Nucleus accumbens (tissue), 56 donors: Measurements from ENCODE around the gene POFUT1.

ENCODE experiments used
- DNase-seq, 56 donors: peaks; one replicate each; lab custom pipeline; 2025; lab: John Stamatoyannopoulos, UW

Gene POFUT1

DNA sequence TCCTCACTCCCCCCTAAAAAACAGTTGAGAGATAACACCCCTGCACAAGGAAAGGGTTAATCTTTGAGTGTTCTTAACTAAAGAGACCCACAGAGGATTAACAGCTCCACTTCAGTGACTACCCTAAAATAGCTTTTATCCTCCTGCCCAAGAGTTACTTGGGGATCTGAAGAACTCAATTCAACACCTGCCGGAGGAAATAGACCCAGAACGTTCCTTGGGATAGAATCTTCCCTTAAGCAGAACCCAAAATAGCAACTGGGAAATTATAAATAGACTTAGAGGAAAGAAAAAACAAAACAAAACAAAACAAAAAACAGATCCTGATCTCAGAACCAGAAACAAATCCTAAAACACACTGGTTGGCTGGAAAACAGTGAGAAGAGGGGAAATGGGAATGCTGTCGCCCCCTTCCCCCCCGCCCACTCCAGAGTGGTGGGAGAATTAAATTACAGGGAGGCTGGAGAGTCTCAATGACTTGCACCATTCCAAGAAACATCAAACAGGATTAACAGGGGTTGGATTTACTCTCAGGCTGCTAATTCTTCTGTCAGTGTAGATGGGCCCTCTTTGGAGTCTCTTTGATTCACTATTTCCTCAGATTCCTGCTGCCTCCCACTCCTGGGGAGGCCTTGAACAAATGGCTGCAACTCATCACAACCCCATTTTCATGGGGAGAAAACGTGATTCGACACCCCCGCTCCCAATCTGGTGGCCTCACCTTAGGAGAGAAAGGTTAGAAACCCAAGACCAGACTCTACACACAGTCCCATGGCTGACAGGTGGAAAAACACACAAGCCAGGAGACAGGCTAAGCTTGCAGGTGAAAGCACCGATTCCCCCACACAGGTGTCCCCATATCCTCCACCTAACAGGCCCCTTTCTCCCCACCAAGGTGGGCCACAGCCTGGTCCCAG is 1.6 kb upstream of the POFUT1 start:
- peak in 1 of 56 donors; percentile 9 for DNase-seq

DNA sequence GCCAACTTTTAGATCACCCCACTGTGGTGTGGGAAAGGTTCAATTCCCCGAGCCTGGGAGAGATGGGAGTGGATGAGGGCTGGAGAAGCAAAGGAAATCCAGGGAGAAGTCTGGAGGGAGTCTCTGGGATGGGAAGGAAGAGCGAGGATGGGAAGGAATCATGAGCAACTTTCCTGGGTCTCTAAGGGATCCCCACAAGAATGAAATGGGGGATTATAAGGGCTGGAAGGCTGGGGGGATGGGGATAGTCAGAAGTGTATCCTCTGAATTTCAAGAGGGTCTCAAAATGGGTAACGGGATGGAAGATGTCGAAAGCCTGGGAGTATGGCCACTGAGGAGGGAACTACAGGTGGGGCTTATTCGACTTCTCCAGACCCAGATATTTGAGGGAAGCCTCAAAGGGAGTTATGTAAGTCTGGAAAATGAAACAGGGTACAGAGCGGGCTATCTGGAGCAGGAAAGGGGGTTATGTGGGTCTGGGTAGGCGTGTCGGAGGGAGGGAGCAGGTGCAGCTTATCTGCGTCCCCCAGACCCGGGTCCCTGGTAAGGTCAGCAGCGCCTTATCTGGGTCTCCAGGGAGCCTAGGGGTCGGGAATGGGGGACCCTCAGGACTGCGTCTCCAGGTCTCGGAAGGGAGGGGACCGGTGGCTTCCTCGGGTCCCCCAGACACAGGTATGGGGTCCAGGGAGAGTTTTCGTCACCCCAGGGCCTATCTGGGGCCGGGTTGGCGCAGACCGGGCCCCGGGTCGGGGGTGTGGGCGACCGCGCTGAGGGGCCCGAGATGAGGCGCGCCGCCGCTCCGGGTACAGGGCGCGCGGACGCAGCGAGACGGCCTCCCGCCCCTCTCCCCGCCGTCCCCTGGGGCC is 687 bp upstream of the POFUT1 start:
- DNase-seq = peak in 8 of 56 donors; percentile 12 to 48 (median 38)

DNA sequence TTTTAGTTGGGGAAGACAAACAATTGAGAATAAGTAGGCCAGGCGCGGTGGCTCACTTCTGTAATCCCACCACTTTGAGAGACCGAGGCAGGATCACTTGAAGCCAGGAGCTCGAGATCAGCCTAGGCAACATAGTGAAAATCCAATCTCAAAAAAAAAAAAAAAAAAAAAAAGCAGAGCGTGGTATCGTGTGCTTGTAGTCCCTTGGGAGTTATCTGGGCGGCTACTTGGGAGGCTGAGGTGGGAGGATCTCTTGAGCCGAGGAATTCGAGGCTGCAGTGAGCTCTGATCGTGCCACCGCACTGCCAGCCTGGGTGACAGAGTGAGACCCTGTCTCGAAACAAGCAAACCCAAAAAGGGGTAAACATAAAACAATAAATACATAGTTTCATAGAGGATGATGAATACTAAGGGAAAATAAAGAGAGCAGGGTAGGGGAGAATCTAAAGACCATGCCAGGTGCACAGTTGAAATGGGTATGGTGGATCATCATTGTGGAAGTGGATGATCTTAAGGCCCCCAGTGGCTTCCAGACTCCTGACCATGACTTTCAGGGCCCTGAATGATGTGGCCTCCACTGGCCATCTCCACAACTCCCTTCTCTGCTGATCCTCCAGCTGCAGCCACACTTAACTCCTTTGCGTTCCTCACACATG is 947 bp downstream of the POFUT1 start:
- no peak for DNase-seq

DNA sequence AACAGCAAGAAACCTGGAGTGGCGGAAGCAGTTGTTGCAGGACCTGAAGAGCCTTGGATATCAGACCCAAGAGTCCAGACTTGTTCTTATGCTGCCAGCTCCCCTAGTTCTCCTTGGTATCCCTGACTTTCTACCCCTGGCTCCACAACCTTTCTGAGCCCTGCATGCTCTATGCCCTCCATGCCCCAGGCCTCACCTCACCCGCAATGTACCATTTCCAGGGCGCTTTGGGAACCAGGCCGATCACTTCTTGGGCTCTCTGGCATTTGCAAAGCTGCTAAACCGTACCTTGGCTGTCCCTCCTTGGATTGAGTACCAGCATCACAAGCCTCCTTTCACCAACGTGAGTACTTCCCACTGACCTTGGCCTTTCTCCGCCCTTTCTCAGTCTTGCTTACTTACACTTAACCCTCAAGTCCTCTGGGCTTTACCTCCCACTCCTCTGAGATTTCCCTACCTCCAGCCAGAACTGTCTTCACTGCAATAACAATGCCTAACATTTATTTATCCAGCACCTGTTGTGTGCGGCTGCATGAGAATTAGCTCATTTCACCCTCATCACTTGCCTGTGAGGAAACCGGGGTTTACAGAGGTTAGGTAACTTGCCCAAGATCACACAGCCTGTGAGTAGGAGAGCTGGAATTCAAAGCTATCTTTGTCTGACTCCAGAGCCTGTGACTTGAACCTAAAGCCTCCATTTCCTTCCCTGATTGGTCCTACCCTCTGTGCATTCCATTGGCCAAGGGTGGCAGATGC is 2.3 kb downstream of the POFUT1 start:
- no peak for DNase-seq

DNA sequence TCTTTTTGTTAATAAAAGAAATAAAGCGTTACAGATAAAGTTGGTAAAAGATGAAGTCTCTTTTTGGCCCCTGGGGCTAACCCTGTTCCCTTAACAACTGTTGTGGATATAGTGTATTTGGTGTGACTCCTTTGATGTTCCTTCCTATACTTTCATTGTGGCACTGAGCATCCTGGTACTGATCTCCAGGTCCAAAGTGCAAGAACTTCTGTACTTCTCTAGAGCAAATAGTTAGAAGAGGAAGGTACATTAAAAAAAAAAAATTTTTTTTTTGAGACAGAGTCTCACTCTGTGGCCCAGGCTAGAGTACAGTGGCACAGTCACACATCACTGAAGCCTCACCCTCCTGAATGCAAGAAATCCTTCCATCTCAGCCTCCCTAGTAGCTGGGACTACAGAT is 6.2 kb downstream of the POFUT1 start:
- no peak for DNase-seq

DNA sequence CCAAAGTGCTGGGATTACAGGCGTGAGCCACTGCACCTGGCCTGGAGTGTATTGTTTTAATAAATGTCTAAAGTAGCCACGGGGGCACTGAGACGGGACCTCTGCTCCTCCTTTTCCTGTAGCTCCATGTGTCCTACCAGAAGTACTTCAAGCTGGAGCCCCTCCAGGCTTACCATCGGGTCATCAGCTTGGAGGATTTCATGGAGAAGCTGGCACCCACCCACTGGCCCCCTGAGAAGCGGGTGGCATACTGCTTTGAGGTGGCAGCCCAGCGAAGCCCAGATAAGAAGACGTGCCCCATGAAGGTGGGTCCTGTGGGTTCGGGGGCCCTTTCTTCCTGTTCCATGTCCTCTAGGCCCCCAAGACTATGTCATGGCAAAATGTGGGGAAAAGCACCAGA is 7.5 kb downstream of the POFUT1 start:
- DNase-seq = no peak

DNA sequence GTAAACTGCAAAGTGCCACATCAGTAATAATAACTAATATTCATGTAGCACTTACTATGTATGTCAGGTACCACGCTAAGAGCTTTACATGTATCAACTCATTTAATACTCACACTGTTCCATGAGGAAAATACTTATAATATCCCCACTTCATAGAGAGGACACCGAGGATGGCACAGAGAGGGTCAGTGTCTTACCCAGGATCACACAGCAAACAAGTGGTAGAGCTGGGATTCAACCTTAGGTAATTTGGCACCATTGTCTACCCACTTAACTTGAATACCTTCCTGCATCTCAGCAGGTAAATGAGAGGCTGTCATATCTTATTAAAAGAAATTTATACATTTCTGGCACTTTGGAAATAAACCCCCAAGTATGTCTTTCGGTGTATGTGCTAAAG is 8.0 kb downstream of the POFUT1 start:
- no peak for DNase-seq

DNA sequence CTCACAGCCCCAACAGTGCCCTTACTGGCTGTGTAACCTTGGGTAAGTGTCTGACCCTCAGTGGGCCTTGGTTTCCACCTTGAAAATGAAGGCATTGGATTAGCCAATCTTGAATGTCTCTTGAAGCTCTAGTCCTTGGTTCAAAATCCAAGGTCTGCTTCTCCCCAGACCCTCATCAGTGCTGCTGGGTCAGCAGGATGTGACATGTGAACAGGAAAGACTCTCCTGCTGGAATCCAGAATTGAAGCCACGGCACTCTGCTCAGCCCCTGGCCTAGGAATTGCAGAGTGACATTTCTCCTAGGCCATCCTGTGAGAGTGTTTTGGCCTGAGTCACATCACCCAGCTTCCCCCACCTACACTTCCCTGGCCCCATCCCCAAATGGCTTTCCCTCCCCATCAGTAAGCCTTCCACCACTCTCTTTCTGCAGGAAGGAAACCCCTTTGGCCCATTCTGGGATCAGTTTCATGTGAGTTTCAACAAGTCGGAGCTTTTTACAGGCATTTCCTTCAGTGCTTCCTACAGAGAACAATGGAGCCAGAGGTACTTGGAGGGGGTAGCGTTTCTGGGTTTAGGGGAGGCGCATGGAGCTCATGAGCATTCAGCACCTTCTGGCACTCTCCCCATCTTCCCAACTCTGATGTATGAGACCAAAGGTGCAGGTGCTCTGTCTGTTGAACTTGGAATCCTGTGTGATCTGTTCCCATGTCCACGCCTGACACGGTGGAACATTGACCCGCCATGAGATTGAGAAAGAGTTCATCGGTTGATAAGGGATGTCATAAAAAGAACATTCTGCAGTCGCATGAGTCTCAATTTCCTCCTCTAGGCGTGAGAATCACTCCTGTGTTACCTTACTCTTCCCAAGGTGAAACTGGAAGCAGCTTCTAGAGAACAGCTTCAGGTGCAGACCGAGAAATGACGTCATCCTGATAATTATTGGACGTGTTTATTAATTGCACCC is 8.8 kb downstream of the POFUT1 start:
- no peak for DNase-seq

DNA sequence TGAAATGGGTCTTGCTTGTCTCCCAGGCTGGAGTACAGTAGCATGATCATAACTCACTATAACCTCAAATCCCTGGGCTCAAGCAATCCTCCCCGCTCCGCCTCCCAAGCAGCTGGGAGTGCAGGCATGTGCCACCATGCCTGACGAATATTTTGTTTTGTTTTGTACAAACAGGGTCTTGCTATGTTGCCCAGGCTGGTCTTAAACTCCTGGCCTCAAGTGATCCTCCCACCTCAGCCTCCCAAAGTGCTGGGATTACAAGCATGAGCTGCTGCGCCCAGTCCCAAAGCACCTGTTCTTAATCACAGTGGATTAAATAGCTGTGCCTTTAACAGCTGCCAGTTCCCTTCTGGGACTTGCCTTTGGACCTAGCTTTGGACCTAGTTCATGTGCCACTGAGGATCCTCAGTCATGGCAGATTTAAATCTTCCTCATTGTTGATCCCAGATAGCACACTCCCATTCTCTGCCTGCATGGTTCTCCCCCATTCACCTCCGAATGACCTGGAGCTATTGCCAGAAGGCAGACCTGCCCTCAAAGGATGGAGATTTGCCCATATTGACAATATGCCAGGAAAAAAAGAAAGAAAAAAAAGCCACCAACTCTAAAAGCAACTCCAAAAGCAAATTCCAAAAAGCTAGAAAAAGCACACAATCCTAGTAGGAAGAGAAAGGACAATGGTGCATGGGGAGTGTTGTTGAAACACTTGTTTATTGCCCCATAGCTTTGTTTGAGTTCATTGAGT is 10.6 kb downstream of the POFUT1 start:
- DNase-seq = no peak

DNA sequence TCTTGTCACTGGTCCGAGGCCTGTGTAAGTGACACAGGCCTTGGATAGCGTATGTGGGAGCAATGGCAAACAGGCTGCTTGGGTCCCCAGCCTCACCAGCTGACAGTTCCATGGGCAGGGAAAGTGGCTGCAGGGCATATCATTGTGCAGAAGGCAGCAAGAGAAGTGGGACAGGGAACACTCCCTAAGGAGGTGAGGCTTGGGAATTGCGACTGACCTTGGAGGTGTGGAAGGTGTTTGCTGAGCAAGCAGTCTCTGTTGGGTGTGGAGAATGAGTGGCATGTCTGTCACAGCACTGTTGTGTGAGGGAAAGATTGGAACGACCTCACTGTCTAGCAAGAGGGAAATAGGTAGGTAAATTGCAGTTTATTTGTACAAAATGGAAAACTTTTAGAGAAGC is 16.8 kb downstream of the POFUT1 start:
- DNase-seq = no peak

DNA sequence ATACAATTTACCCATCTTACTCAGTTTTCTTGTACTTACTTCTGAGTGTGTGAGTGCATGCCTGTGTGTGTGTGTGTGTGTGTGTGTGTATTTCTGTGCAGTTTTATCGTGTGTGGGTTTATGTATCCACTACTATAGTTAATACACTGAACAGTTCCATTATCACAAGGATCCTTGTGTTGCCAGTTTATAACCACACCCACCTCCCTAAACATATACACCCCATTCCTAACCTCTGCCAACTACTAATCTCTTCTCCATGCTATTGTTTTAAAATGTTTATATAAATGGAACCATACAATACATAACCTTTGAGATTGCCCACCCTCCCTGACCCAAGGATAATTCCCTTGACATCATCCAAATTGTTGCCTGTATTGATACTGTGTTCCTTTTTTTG is 18.7 kb downstream of the POFUT1 start:
- DNase-seq = no peak

DNA sequence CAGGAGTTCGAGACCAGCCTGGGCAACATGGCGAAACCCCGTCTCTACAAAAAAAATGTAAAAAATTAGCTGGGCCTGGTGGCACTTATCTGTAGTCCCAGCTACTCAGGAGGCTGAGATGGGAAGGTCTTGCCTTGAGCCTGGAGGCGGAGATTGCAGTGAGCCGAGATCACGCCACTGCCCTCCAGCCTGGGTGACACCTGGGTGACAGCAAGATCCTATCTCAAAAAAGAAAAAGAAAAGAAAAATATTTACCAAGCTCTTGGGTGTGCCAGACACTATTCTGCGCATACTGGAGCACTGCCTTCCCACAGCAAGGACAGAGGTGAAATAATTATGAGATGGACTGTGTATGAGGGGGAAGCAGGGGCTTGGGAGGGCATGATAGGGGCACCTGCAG is 19.6 kb downstream of the POFUT1 start:
- DNase-seq = no peak

DNA sequence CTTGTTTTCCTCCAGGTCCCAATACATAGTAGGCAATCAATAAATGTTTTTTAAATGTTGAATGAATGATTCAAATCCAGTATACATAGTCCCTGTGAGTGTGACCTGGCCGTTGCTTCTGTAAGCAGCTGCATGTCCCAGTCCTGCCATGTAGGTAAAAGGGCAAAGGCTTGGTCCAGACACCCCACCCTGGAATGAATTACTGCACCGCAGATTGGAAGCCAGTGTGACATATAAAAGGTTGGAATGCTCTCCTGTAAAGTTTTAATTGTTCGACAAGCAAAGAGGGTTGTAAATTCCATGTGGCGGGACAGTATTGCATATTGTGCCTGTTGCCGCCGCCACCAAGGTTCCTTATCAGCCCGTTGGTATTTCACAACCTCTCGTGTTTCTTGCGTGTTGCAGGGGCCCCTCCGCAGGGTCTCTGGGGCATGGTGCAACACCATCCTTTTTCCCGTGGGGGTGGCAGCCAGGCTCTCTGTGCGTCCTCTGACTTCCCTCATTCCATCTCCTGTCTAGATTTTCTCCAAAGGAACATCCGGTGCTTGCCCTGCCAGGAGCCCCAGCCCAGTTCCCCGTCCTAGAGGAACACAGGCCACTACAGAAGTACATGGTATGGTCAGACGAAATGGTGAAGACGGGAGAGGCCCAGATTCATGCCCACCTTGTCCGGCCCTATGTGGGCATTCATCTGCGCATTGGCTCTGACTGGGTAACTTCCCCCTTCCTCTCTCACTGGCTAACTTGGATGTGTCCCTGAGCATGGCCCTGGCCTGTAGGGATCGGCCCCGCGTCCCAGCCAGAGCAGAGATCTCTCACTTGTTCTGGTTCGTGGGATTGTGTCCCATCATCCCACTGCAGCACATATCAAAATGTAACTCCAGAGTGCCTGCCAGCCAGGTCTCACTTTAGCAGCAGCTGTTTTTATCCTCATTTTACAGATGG is 20.3 kb downstream of the POFUT1 start:
- DNase-seq = peak in 3 of 56 donors; percentile 6 to 23 (median 15)

DNA sequence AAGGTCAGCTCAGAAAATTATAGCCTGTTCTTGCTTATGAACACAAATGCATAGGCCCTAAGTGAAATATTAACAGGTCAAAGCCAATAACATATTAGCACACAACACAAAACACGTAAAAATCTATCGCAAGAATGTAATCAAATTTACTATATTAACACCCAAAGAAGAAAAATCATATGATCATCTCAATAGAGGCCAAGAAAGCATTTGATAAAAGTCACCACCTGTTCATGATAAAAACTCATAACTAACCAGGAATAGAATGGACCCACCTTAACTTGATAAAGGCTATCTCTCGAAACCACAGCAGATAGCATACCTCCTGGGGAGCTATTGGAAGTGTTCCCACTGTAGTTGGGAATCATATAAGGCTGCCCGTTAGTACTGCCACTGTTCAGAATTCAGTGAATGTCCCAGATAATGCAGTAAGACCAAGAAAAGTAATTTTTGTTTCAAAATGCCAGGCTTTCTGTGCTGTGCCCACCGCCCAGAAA is 21.6 kb downstream of the POFUT1 start:
- DNase-seq = no peak

DNA sequence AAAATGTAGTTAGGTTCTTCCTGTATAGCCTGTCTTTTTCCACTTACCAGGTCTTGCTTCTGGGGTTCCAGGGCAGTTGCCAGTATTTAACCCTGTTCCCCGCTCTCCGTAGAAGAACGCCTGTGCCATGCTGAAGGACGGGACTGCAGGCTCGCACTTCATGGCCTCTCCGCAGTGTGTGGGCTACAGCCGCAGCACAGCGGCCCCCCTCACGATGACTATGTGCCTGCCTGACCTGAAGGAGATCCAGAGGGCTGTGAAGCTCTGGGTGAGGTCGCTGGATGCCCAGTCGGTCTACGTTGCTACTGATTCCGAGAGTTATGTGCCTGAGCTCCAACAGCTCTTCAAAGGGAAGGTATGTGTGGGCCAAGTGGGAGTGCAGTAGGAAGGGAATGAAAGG is 23.0 kb downstream of the POFUT1 start:
- no peak for DNase-seq

DNA sequence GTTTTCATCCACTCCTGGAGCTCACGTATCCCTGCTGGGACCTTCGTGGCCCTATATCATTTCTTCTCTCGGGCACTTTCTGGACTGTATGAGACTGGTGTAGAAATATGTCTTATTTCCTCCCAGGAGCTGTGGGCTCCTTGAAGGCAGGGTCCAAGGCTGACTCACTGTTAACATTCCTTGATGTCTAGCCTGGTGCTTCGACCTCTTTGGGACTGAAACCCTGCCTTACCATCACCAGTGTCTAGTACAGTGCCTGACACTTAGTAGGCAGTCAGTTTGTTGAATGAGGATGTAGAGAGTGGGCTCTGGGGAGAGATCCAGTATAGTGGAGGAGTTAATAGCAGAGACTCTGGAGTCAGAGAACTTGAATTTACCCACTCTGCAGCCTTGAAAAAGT is 23.6 kb downstream of the POFUT1 start:
- DNase-seq = no peak

DNA sequence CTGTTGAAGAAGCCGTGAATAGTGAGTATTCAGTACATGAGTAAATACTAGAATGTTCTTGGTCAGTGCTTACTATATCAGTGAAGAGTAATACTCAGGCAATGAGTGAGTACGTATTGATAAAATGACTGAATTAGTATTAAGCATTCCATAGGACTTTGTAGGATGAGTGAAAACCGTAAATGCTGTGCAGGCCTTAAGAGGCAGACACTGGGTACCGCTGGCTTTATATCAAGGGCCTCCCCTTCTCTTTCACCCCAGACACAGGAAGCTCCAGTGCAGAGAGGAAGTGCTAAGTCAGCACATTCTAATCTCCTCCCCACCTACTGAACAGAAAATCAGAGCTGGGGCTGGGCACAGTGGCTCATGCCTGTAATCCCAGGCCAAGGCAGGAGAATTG is 24.2 kb downstream of the POFUT1 start:
- peak in 4 of 56 donors; percentile 1 to 18 (median 2) for DNase-seq
